ENCODE results near the gene ZC3H12C. TPM values are rescaled to one million over a fixed set of nuclear protein-coding genes. Genes with fewer than 3 reads are reported as not detected.

ZC3H12C gene
- total and polyA plus RNA-seq, 10 of the 15 experiments (the other 5 are each of a cell fraction or from before 2014, with no cell fraction given) = 0.31 to 31.0 (median 3.7) TPM

DNA sequence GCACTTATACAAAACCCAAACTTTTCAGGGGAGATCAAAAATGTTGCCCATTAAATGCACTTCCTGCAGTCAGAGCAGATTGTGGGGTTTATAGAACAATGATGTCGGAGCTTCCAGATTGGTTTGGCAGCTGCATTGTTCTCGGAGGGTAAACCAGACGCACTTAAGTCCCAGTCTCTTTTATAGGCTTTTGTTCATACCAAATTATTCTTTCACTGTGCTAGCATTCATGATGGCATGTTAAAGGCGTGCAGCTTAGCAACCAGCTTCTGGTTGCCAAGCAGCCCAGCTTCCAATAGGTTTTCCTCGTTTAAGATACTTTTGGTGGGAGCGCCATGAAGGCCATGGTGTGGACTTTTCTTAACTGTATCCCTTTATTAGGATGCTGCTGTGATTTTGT lies 40.9 kb downstream of the ZC3H12C start:
- in situ Hi-C loops (cut with MboI) (no loop called here), intact Hi-C loops (cut with micrococcal nuclease; ENCODE audit: unreplicated experiment) (no loop called here)
- POLR2A ChIA-PET = no interaction called here
- Histone ChIP-seq H3K9ac (ENCODE audit: control insufficient read depth, insufficient read depth, low read length) (no peak overlapping the region), H3K4me1 (ENCODE audit: control insufficient read depth, insufficient read depth, low read length) (no peaks in the 10 kb centered on the region), H3K27ac (ENCODE audit: control insufficient read depth, insufficient read depth) (no peak overlapping the region), H3K36me3 (ENCODE audit: control insufficient read depth in 2 of 2, insufficient read depth in 2 of 2, low read length in 1 of 2) (no peaks in the 10 kb centered on the region; a peak in 1 of 4 replicates), H2AFZ (ENCODE audit: control insufficient read depth, low read depth, low read length) (no peak overlapping the region), H3K4me3 (no peak overlapping the region), H3K4me2 (ENCODE audit: control insufficient read depth, insufficient read depth) (no peak overlapping the region), H3K9me3 (replicated peaks; ENCODE audit: control insufficient read depth, insufficient read depth, low read length) (no peaks in the 10 kb centered on the region), H4K20me1 (ENCODE audit: control insufficient read depth, insufficient read depth) (no peaks in the 10 kb centered on the region), H3K27me3 (replicated peaks in 1 of 2; ENCODE audit: control insufficient read depth in 2 of 2, insufficient read depth in 2 of 2, low read length in 1 of 2) (no peaks in the 10 kb centered on the region), H3K79me2 (ENCODE audit: control insufficient read depth, insufficient read depth, low read length) (peaks cover 6% of the 10 kb centered on the region)
- SMC1A ChIA-PET (ENCODE audit: uncharacterized antibody, unreplicated experiment) = interaction anchor here (1.1 to 2.0 kb wide), 3 partner anchors 12 to 35 kb away, joined by 3 to 10 read pairs (median 3); no protein-coding TSS in a partner anchor
- BruUV-seq (replicated peaks) = no TSS peak
- TF ChIP-seq HDGF (IDR thresholded peaks at IDR 0.05) (no peak), STAT3 (IDR thresholded peaks at IDR 0.05; ENCODE audit: low read depth, low read length) (no peak), ESRRA (IDR thresholded peaks at IDR 0.05; ENCODE audit: low read length) (no peak)
- WGBS (ENCODE audit: insufficient coverage, insufficient replicate concordance, low lambda C conversion rate, missing lambda C conversion rate) = 89% methylated on average over 6 of the region's 6 CpGs
- CTCF ChIA-PET = interaction anchor here (1.0 to 1.8 kb wide), 2 partner anchors 23 to 31 kb away, joined by 3 read pairs; no protein-coding TSS in a partner anchor
- RAD21 ChIA-PET (ENCODE audit: unreplicated experiment) = interaction anchor here (0.8 kb wide), 1 partner anchor 188 kb away, joined by 3 read pairs; no protein-coding TSS in a partner anchor
- FAIRE-seq (no peak), DNase-seq (ENCODE audit: low read depth, low spot score) (no peak), ATAC-seq (no peak)

DNA sequence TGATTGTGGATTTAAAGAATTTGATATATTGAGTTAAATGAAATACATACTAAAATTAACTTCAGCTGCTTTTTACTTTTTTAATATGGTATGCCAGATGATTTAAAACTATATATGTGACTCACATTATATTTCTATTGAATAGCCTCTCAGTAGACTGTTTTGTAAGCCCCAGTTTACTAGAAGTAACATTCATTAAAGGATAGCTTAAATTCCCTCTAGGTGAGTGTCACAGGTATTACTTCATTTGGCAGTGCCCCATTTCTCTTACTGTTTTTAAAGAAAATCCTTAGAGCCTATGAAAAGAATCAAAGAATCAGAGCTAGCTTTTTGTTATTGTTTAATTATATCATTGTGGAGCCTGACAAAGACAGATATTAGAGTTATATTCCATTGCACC lies 48.6 kb downstream of the ZC3H12C start:
- DNase-seq (ENCODE audit: low read depth, low spot score) = no peak
- Histone ChIP-seq H3K4me3 (no peak overlapping the region), H3K9me3 (replicated peaks; ENCODE audit: control insufficient read depth, insufficient read depth, low read length) (no peaks in the 10 kb centered on the region; the same call in 2 of the 3 replicates), H3K4me1 (ENCODE audit: control insufficient read depth, insufficient read depth, low read length) (no peaks in the 10 kb centered on the region), H3K36me3 (ENCODE audit: control insufficient read depth in 2 of 2, insufficient read depth in 2 of 2, low read length in 1 of 2) (peaks cover 0 to 3% of the 10 kb centered on the region in 2 experiments; a peak in 1 of 4 replicates), H3K4me2 (ENCODE audit: control insufficient read depth, insufficient read depth) (no peak overlapping the region), H2AFZ (ENCODE audit: control insufficient read depth, low read depth, low read length) (no peak overlapping the region), H4K20me1 (ENCODE audit: control insufficient read depth, insufficient read depth) (no peaks in the 10 kb centered on the region), H3K79me2 (ENCODE audit: control insufficient read depth, insufficient read depth, low read length) (peaks cover 2% of the 10 kb centered on the region), H3K9ac (ENCODE audit: control insufficient read depth, insufficient read depth, low read length) (no peak overlapping the region), H3K27me3 (replicated peaks in 1 of 2; ENCODE audit: control insufficient read depth in 2 of 2, insufficient read depth in 2 of 2, low read length in 1 of 2) (no peaks in the 10 kb centered on the region), H3K27ac (ENCODE audit: control insufficient read depth, insufficient read depth) (no peak overlapping the region)
- CTCF ChIA-PET = interaction anchor here (0.5 to 1.9 kb wide), 6 partner anchors 11 to 442 kb away, joined by 3 to 5 read pairs (median 3); no protein-coding TSS in a partner anchor
- POLR2A ChIA-PET = interaction anchor here (0.6 to 2.1 kb wide), 2 partner anchors 14 to 1334 kb away, joined by 3 to 7 read pairs; no protein-coding TSS in a partner anchor
- SMC1A ChIA-PET (ENCODE audit: uncharacterized antibody, unreplicated experiment) = interaction anchor here (1.0 to 1.6 kb wide), 7 partner anchors 14 to 287 kb away, joined by 3 to 6 read pairs (median 3); no protein-coding TSS in a partner anchor
- no peak for ATAC-seq
- no peak for TF ChIP-seq NRF1 (conservative IDR thresholded peaks at IDR 0.05; ENCODE audit: low read depth, low read length)
- RAD21 ChIA-PET (ENCODE audit: unreplicated experiment) = interaction anchor here (0.7 kb wide), 1 partner anchor 42 kb away, joined by 3 read pairs; no protein-coding TSS in a partner anchor
- BruUV-seq (replicated peaks) = no TSS peak
- intact Hi-C loops (cut with micrococcal nuclease; ENCODE audit: unreplicated experiment) (no loop called here), in situ Hi-C loops (cut with MboI) (no loop called here)
- no peak for FAIRE-seq
